SK-N-SH (cell line): ENCODE results near the gene SLC25A51. TPM values are rescaled to one million over a fixed set of nuclear protein-coding genes. Genes with fewer than 3 reads are reported as not detected.

Experiments used
- CTCF ChIA-PET: fragments of 300-600, 350-600 bp; formaldehyde crosslinking; extraction: SDS; loops from one replicate; lab custom pipeline; 2021; lab: Yijun Ruan, JAX
- POLR2A ChIA-PET: fragments of 350-600 bp; sonication (Branson Sonifier 250); formaldehyde crosslinking; extraction: SDS; loops from one replicate; lab custom pipeline; 2020; ENCODE audit warnings: antibody characterized with exemption, inconsistent platforms; lab: Yijun Ruan, JAX
- DNase-seq: peaks from one replicate; pipeline ENCODE4 v3.0.0; 2012
- H2AFZ ChIP-seq: fragments of 200-600 bp; sonication (generic); 2 replicates; pipeline ENCODE4 v1.8.1; 2016; ENCODE audit warnings: antibody characterized with exemption, mild to moderate bottlenecking, low read depth
- H3F3A ChIP-seq: fragments of 200-600 bp; sonication (generic); replicated peaks from 2 replicates; pipeline ENCODE3; 2016; ENCODE audit warnings: antibody characterized with exemption, mild to moderate bottlenecking; ENCODE audit not compliant: insufficient read depth
- H3K27ac ChIP-seq, 2 experiments: fragments of 200-500 bp in 1 of 2; fragments of 200-600 bp in 1 of 2; sonication (Bioruptor generic) in 1 of 2; sonication (generic), shearing (Covaris generic) in 1 of 2; 2 replicates each; pipeline versions ENCODE4 v1.5.1 to v1.6.1; 2014 to 2016; ENCODE audit warnings: low read depth in 2 of 2, inconsistent platforms in 1 of 2, low read length in 1 of 2, mild to moderate bottlenecking in 1 of 2, mixed read lengths in 1 of 2
- H3K27me3 ChIP-seq: fragments of 200-600 bp; sonication (generic), shearing (Covaris generic); 2 replicates; pipeline ENCODE4 v1.6.1; 2016; ENCODE audit warnings: mixed run types; ENCODE audit not compliant: insufficient read depth
- H3K36me3 ChIP-seq, 2 experiments: fragments of 200-500 bp in 1 of 2; fragments of 200-600 bp in 1 of 2; sonication (Bioruptor generic) in 1 of 2; sonication (generic) in 1 of 2; replicated peaks in 1 of 2; 2 replicates each; pipeline versions ENCODE3 to v1.5.1; 2014 to 2016; ENCODE audit warnings: low read length in 1 of 2, mild to moderate bottlenecking in 1 of 2; ENCODE audit not compliant: insufficient read depth in 2 of 2, control insufficient read depth in 1 of 2
- H3K4me1 ChIP-seq, 2 experiments: fragments of 200-500 bp in 1 of 2; fragments of 200-600 bp in 1 of 2; sonication (Bioruptor generic) in 1 of 2; sonication (generic), shearing (Covaris generic) in 1 of 2; 2 replicates each; pipeline versions ENCODE4 v1.5.1 to v1.6.1; 2014 to 2016; ENCODE audit warnings: low read depth in 1 of 2, low read length in 1 of 2, mixed run types in 1 of 2; ENCODE audit not compliant: insufficient read depth in 2 of 2, control insufficient read depth in 1 of 2
- H3K4me2 ChIP-seq: fragments of 200-600 bp; sonication (generic), shearing (Covaris generic); 2 replicates; pipeline ENCODE4 v1.6.1; 2017; ENCODE audit warnings: mixed run types
- H3K4me3 ChIP-seq, 2 experiments: fragments of 200-500 bp in 1 of 2; fragments of 200-600 bp in 1 of 2; sonication (Bioruptor generic) in 1 of 2; sonication (generic), shearing (Covaris generic) in 1 of 2; 2 replicates each; pipeline versions ENCODE4 v1.5.1 to v1.8.1; 2014 to 2016; ENCODE audit warnings: low read depth in 2 of 2, inconsistent platforms in 1 of 2, low read length in 1 of 2, mild to moderate bottlenecking in 1 of 2, mixed read lengths in 1 of 2, moderate library complexity in 1 of 2
- H3K79me2 ChIP-seq: fragments of 200-600 bp; sonication (generic); 2 replicates; pipeline ENCODE4 v1.8.1; 2017; ENCODE audit warnings: mild to moderate bottlenecking; ENCODE audit not compliant: insufficient read depth
- H3K9ac ChIP-seq: fragments of 200-600 bp; sonication (generic); 2 replicates; pipeline ENCODE4 v1.6.1; 2017; ENCODE audit warnings: mixed run types
- H3K9me2 ChIP-seq: fragments of 200-600 bp; sonication (generic); 2 replicates; pipeline ENCODE4 v1.6.1; 2017; ENCODE audit warnings: mixed run types
- H3K9me3 ChIP-seq: fragments of 200-600 bp; sonication (generic); 2 replicates; pipeline ENCODE4 v1.6.1; 2017; ENCODE audit warnings: mixed run types, mild to moderate bottlenecking, moderate library complexity
- H4K20me1 ChIP-seq: fragments of 200-600 bp; sonication (generic); 2 replicates; pipeline ENCODE4 v1.6.1; 2017; ENCODE audit warnings: mild to moderate bottlenecking, mixed run types; ENCODE audit not compliant: insufficient read depth
- CTCF ChIP-seq: fragments of 200-600 bp; sonication (generic); IDR thresholded peaks from 2 replicates; pipeline ENCODE4 v1.6.1; 2017; ENCODE audit warnings: antibody characterized with exemption, mild to moderate bottlenecking, moderate library complexity
- EP300 ChIP-seq, 2 experiments: IDR thresholded peaks; 2 replicates each; pipeline versions ENCODE4 v1.4.0 to v1.6.1; 2012; ENCODE audit warnings: borderline replicate concordance in 1 of 2, low read depth in 1 of 2, low read length in 1 of 2
- EZH2phosphoT487 ChIP-seq: fragments of 200-600 bp; sonication (generic); IDR thresholded peaks from 2 replicates; pipeline ENCODE4 v1.6.1; 2017; ENCODE audit warnings: low read depth, mixed run types, mild to moderate bottlenecking, antibody characterized with exemption, moderate library complexity, borderline replicate concordance
- FOXM1 ChIP-seq: IDR thresholded peaks from 2 replicates; pipeline ENCODE4 v1.4.0; 2012; ENCODE audit warnings: low read depth, mild to moderate bottlenecking
- IRF3 ChIP-seq: fragments of 150-350 bp; IDR thresholded peaks from 2 replicates; pipeline ENCODE4 v1.6.1; 2016; ENCODE audit warnings: mild to moderate bottlenecking, low read depth, low read length
- JUND ChIP-seq: IDR thresholded peaks from 2 replicates; pipeline ENCODE4 v1.4.0; 2012
- MAX ChIP-seq: IDR thresholded peaks from 2 replicates; pipeline ENCODE4 v1.4.0; 2012; ENCODE audit warnings: low read depth
- MXI1 ChIP-seq: IDR thresholded peaks from 2 replicates; pipeline ENCODE4 v1.6.1; 2012; ENCODE audit warnings: mild to moderate bottlenecking, low read depth, low read length, improper control_type of control experiment
- REST ChIP-seq: IDR thresholded peaks from 2 replicates; pipeline ENCODE4 v1.6.1; 2012; ENCODE audit warnings: mild to moderate bottlenecking, low read depth, low read length, moderate library complexity
- RFX5 ChIP-seq: IDR thresholded peaks from 2 replicates; pipeline ENCODE4 v1.6.1; 2012; ENCODE audit warnings: mild to moderate bottlenecking, improper control_type of control experiment, low read length
- SMC3 ChIP-seq: IDR thresholded peaks from 2 replicates; pipeline ENCODE4 v1.6.1; 2012; ENCODE audit warnings: low read depth, low read length, improper control_type of control experiment
- USF1 ChIP-seq: IDR thresholded peaks from 2 replicates; pipeline ENCODE4 v1.4.0; 2012; ENCODE audit warnings: low read depth, borderline replicate concordance
- YY1 ChIP-seq: IDR thresholded peaks from 2 replicates; pipeline ENCODE4 v1.4.0; 2012; ENCODE audit warnings: low read depth, mild to moderate bottlenecking
- ZBTB33 ChIP-seq: IDR thresholded peaks from 2 replicates; pipeline ENCODE4 v1.4.0; 2012; ENCODE audit warnings: low read depth, borderline replicate concordance
- WGBS: methylation state at CpG from one replicate; pipeline ENCODE4 v1.1.6; 2017; ENCODE audit warnings: low lambda C conversion rate; 5-methylcytosine and 5-hydroxymethylcytosine counted together
- polyA plus RNA-seq, 3 experiments: library from polyadenylated mRNA; depleted of rRNA; stranded (reverse); fragments of >200 nt; gene quantifications; 2 replicates each; pipeline ENCODE4 v1.2.3, GENCODE V29; 2012

SLC25A51 gene
- polyA plus RNA-seq, 1 of the 3 experiments (the other 2 are of a cell fraction): 13.3 TPM

GRCh38 chr9:37917801-37918664, 14.1 kb upstream of the SLC25A51 start:
- peaks cover 12 to 44% of the 10 kb centered on the region in 2 experiments for H3K36me3 ChIP-seq
- H3K27me3 ChIP-seq: no peaks in the 10 kb centered on the region
- no peak overlapping the region for H3K27ac ChIP-seq
- H3K4me1 ChIP-seq: peaks cover 5 to 28% of the 10 kb centered on the region in 2 experiments; a peak in 1 of 4 replicates
- H2AFZ ChIP-seq: no peak overlapping the region
- DNase-seq: no peak
- POLR2A ChIA-PET: no interaction called here
- no peaks in the 10 kb centered on the region for H3K9me2 ChIP-seq
- no peak overlapping the region for H3K9ac ChIP-seq
- peaks cover 12% of the 10 kb centered on the region for H3F3A ChIP-seq
- CTCF ChIA-PET: interaction anchor here (0.5 to 1.1 kb wide), 3 partner anchors 10 to 445 kb away, joined by 3 to 4 read pairs (median 3); no protein-coding TSS in a partner anchor
- H3K4me2 ChIP-seq: no peak overlapping the region
- TF ChIP-seq JUND: no peak
- TF ChIP-seq REST: no peak
- TF ChIP-seq EZH2phosphoT487: no peak
- no peak for TF ChIP-seq MAX
- H3K79me2 ChIP-seq: peaks cover 15% of the 10 kb centered on the region; the same call in 1 of the 2 replicates
- no peaks in the 10 kb centered on the region for H3K9me3 ChIP-seq
- 98% methylated on average over 10 of the region's 21 CpGs for WGBS
- no peak overlapping the region for H3K4me3 ChIP-seq
- no peaks in the 10 kb centered on the region for H4K20me1 ChIP-seq

GRCh38 chr9:37917313-37917731, 13.4 kb upstream of the SLC25A51 start:
- Histone ChIP-seq H2AFZ (no peak overlapping the region), H3K4me2 (no peak overlapping the region), H3K27ac (peak overlapping the region in 1 of 2 experiments; percentile 36; a peak in 1 of 4 replicates), H3K79me2 (peaks cover 13% of the 10 kb centered on the region; the same call in 1 of the 2 replicates), H3K27me3 (no peaks in the 10 kb centered on the region), H3F3A (peaks cover 12% of the 10 kb centered on the region), H3K9me2 (no peaks in the 10 kb centered on the region), H3K9me3 (no peaks in the 10 kb centered on the region), H3K36me3 (peaks cover 12 to 43% of the 10 kb centered on the region in 2 experiments), H4K20me1 (no peaks in the 10 kb centered on the region), H3K4me1 (peaks cover 5 to 21% of the 10 kb centered on the region in 2 experiments; a peak in 1 of 4 replicates), H3K4me3 (no peak overlapping the region), H3K9ac (no peak overlapping the region)
- WGBS: 98% methylated on average over 3 of the region's 8 CpGs
- CTCF ChIA-PET: interaction anchor here (0.8 to 5.8 kb wide), 4 partner anchors 14 to 446 kb away, joined by 3 to 68 read pairs (median 4); no protein-coding TSS in a partner anchor
- DNase-seq: no peak
- POLR2A ChIA-PET: no interaction called here
- TF ChIP-seq SMC3 (no peak), USF1 (no peak), JUND (no peak), MXI1 (no peak), EP300 (IDR thresholded peaks at IDR 0.05; ENCODE audit: borderline replicate concordance in 1 of 2, low read depth in 1 of 2, low read length in 1 of 2) (no peak), EZH2phosphoT487 (no peak), IRF3 (no peak), RFX5 (no peak), ZBTB33 (no peak), FOXM1 (no peak), CTCF (no peak), YY1 (no peak)
